SKM-1 (cell line): ENCODE measurements around the gene OR6C70.

Experiments used
- DNase-seq: peaks from one replicate; lab custom pipeline; 2025; ENCODE audit not compliant: unreplicated experiment; lab: John Stamatoyannopoulos, UW

The OR6C70 gene

GRCh38 chr12:55420307-55420962 is 49.5 kb downstream of the OR6C70 start:
- no peak for DNase-seq
